H1 (cell line): Measurements from ENCODE around the gene TFRC. TPM values are rescaled to one million over a fixed set of nuclear protein-coding genes. Genes with fewer than 3 reads are reported as not detected.
A peak's percentile ranks its signal among the peaks of the same experiment; 100 is the strongest.

Source experiments
- CTCF ChIA-PET: fragments of 300-600 bp; sonication (Branson Sonifier 250); formaldehyde crosslinking; loops from one replicate; lab custom pipeline; 2021; ENCODE audit not compliant: partially characterized antibody; lab: Charles Lee
- POLR2A ChIA-PET: fragments of 300-600 bp; sonication (Branson Sonifier 250); formaldehyde crosslinking; loops from one replicate; lab custom pipeline; 2021; ENCODE audit warnings: inconsistent platforms; ENCODE audit not compliant: partially characterized antibody; lab: Charles Lee
- DNase-seq, 2 experiments: peaks; one replicate each; pipeline versions ENCODE4 v3.0.0 to v3.0.0-alpha.2; 2010 to 2022; ENCODE audit warnings: low spot score in 2 of 2, low read depth in 1 of 2, mixed read lengths in 1 of 2
- FAIRE-seq: peaks from 2 replicates; lab custom pipeline; 2011; peaks lifted over from hg19 to GRCh38; lab: Jason Lieb, UNC
- H2AFZ ChIP-seq: 2 replicates; pipeline ENCODE4 v1.8.1; 2012; ENCODE audit warnings: low read length, inconsistent platforms
- H2AK5ac ChIP-seq: 2 replicates; pipeline ENCODE4 v1.6.1; 2013; ENCODE audit warnings: low read depth, low read length
- H2BK120ac ChIP-seq: replicated peaks from 2 replicates; pipeline ENCODE3; 2013; ENCODE audit warnings: low read depth, low read length, inconsistent platforms
- H2BK12ac ChIP-seq: 2 replicates; pipeline ENCODE4 v1.6.1; 2013; ENCODE audit warnings: low read depth, low read length
- H2BK15ac ChIP-seq: 2 replicates; pipeline ENCODE4 v1.6.1; 2013; ENCODE audit warnings: low read length
- H2BK20ac ChIP-seq: 2 replicates; pipeline ENCODE4 v1.6.1; 2013; ENCODE audit warnings: low read length
- H2BK5ac ChIP-seq: 2 replicates; pipeline ENCODE4 v1.6.1; 2013; ENCODE audit warnings: low read depth, low read length
- H3K14ac ChIP-seq: 2 replicates; pipeline ENCODE4 v1.6.1; 2013; ENCODE audit warnings: inconsistent platforms; ENCODE audit not compliant: insufficient read length
- H3K18ac ChIP-seq: 2 replicates; pipeline ENCODE4 v1.6.1; 2013; ENCODE audit warnings: low read length; ENCODE audit errors: extremely low read depth
- H3K23ac ChIP-seq: 2 replicates; pipeline ENCODE4 v1.6.1; 2013; ENCODE audit warnings: inconsistent platforms; ENCODE audit not compliant: insufficient read length
- H3K23me2 ChIP-seq: 2 replicates; pipeline ENCODE4 v1.6.1; 2013; ENCODE audit warnings: low read depth, low read length
- H3K27ac ChIP-seq: 2 replicates; pipeline ENCODE4 v1.6.1; 2011; ENCODE audit warnings: low read depth, low read length, inconsistent platforms
- H3K27me3 ChIP-seq, 4 experiments: replicated peaks in 1 of 4; 1 replicate in 1 of 4; 2 replicates in 3 of 4; pipeline versions ENCODE4 v1.6.1 to v1.8.1; 2011 to 2013; ENCODE audit warnings: low read length in 3 of 4, mild to moderate bottlenecking in 3 of 4, inconsistent platforms in 2 of 4, mixed read lengths in 2 of 4, moderate library complexity in 1 of 4; ENCODE audit not compliant: control insufficient read depth in 3 of 4, insufficient read depth in 3 of 4; ENCODE audit errors: extremely low read depth in 1 of 4
- H3K36me3 ChIP-seq, 4 experiments: 2 replicates each; pipeline versions ENCODE4 v1.6.1 to v1.8.1; 2011 to 2013; ENCODE audit warnings: mild to moderate bottlenecking in 4 of 4, low read length in 3 of 4, moderate library complexity in 2 of 4, control low read depth in 1 of 4, inconsistent platforms in 1 of 4; ENCODE audit not compliant: insufficient read depth in 4 of 4, control insufficient read depth in 2 of 4
- H3K4ac ChIP-seq: replicated peaks from 2 replicates; pipeline ENCODE3; 2013; ENCODE audit warnings: low read length, low read depth, mixed read lengths, inconsistent platforms; ENCODE audit not compliant: insufficient read length
- H3K4me1 ChIP-seq, 4 experiments: replicated peaks in 1 of 4; 1 replicate in 1 of 4; 2 replicates in 3 of 4; pipeline versions ENCODE4 v1.6.1 to v1.8.1; 2011 to 2013; ENCODE audit warnings: low read length in 3 of 4, inconsistent platforms in 2 of 4, mixed read lengths in 1 of 4; ENCODE audit not compliant: insufficient read depth in 4 of 4, control insufficient read depth in 3 of 4
- H3K4me2 ChIP-seq, 2 experiments: 2 replicates each; pipeline versions ENCODE4 v1.6.1 to v1.8.1; 2011 to 2013; ENCODE audit warnings: low read depth in 2 of 2, low read length in 2 of 2, control low read depth in 1 of 2, inconsistent platforms in 1 of 2, mild to moderate bottlenecking in 1 of 2; ENCODE audit not compliant: insufficient read depth in 1 of 2
- H3K4me3 ChIP-seq, 4 experiments: fragments of 200-600, 300-600 bp in 1 of 4; sonication (generic), shearing (Covaris generic), sonication (Bioruptor Twin) in 1 of 4; 2 replicates each; pipeline versions ENCODE4 v1.5.1 to v1.8.1; 2011 to 2016; ENCODE audit warnings: low read length in 4 of 4, low read depth in 3 of 4, control low read depth in 2 of 4, inconsistent platforms in 2 of 4, mild to moderate bottlenecking in 2 of 4, mixed read lengths in 1 of 4, moderate library complexity in 1 of 4; ENCODE audit not compliant: insufficient read depth in 2 of 4; ENCODE audit errors: extremely low read depth in 1 of 4
- H3K56ac ChIP-seq: replicated peaks from 2 replicates; pipeline ENCODE3; 2013; ENCODE audit warnings: low read depth, mild to moderate bottlenecking, mixed read lengths, low read length, inconsistent platforms; ENCODE audit not compliant: insufficient read length
- H3K79me1 ChIP-seq: 2 replicates; pipeline ENCODE4 v1.6.1; 2013; ENCODE audit warnings: low read depth, low read length, control low read depth
- H3K79me2 ChIP-seq, 2 experiments: 2 replicates each; pipeline versions ENCODE4 v1.6.1 to v1.8.1; 2012 to 2013; ENCODE audit warnings: low read length in 2 of 2, mild to moderate bottlenecking in 2 of 2, inconsistent platforms in 1 of 2; ENCODE audit not compliant: insufficient read depth in 2 of 2, control insufficient read depth in 1 of 2
- H3K9ac ChIP-seq, 4 experiments: replicated peaks in 1 of 4; 1 replicate in 1 of 4; 2 replicates in 3 of 4; pipeline versions ENCODE4 v1.6.1 to v1.8.1; 2011 to 2013; ENCODE audit warnings: low read depth in 3 of 4, low read length in 3 of 4, control low read depth in 2 of 4, mild to moderate bottlenecking in 2 of 4, moderate library complexity in 2 of 4, inconsistent platforms in 1 of 4; ENCODE audit errors: extremely low read depth in 1 of 4
- H3K9me3 ChIP-seq, 2 experiments: 2 replicates each; pipeline versions ENCODE4 v1.6.1 to v1.8.1; 2012 to 2013; ENCODE audit warnings: mild to moderate bottlenecking in 2 of 2, moderate library complexity in 2 of 2, control low read depth in 1 of 2, inconsistent platforms in 1 of 2, low read depth in 1 of 2, low read length in 1 of 2, mixed read lengths in 1 of 2; ENCODE audit not compliant: insufficient read depth in 2 of 2
- H4K20me1 ChIP-seq, 2 experiments: replicated peaks in 1 of 2; 2 replicates each; pipeline versions ENCODE3 to v1.8.1; 2011 to 2013; ENCODE audit warnings: inconsistent platforms in 2 of 2, low read length in 2 of 2, mild to moderate bottlenecking in 1 of 2; ENCODE audit not compliant: insufficient read depth in 2 of 2, control insufficient read depth in 1 of 2
- H4K5ac ChIP-seq: 2 replicates; pipeline ENCODE4 v1.6.1; 2013; ENCODE audit warnings: low read length, low read depth, mixed read lengths, inconsistent platforms; ENCODE audit not compliant: insufficient read length
- H4K8ac ChIP-seq: 2 replicates; pipeline ENCODE4 v1.8.0; 2013; ENCODE audit warnings: mild to moderate bottlenecking, moderate library complexity, low read length, inconsistent platforms; ENCODE audit not compliant: insufficient read depth; ENCODE audit errors: extremely low read depth
- H4K91ac ChIP-seq: replicated peaks from 2 replicates; pipeline ENCODE3; 2013; ENCODE audit warnings: low read length, mixed read lengths, inconsistent platforms; ENCODE audit not compliant: insufficient read length
- GABPA ChIP-seq: IDR thresholded peaks from 2 replicates; pipeline ENCODE4 v1.6.1; 2011; ENCODE audit warnings: mild to moderate bottlenecking, low read length, moderate library complexity, borderline replicate concordance; ENCODE audit not compliant: insufficient read depth
- WGBS, 2 experiments: shearing (Covaris generic) in 1 of 2; methylation state at CpG; one replicate each; pipeline versions ENCODE4 v1.1.6 to v1.1.7; 2013 to 2015; ENCODE audit warnings: low lambda C conversion rate in 2 of 2, mixed read lengths in 2 of 2, inconsistent platforms in 1 of 2, low coverage in 1 of 2, missing lambda C conversion rate in 1 of 2; ENCODE audit not compliant: insufficient replicate concordance in 2 of 2, insufficient coverage in 1 of 2, insufficient read length in 1 of 2; ENCODE audit errors: extremely low coverage in 1 of 2, missing lambda C conversion rate in 1 of 2; 5-methylcytosine and 5-hydroxymethylcytosine counted together
- polyA plus RNA-seq, 7 experiments: library from polyadenylated mRNA; depleted of rRNA in 3 of 7; stranded (reverse) in 5 of 7; unstranded in 2 of 7; fragments of >200 nt in 5 of 7; fragments of 200-250 nt in 2 of 7; gene quantifications; 1 replicate in 5 of 7; 2 replicates in 1 of 7; 4 replicates in 1 of 7; pipeline versions ENCODE4 v1.2.1 to v1.2.3, GENCODE V29; 2011 to 2013; ENCODE audit warnings: missing spikeins in 2 of 7, mixed read lengths in 2 of 7
- total RNA-seq: library from RNA; stranded (reverse); fragmentation: NEBNext Ultra II Directional; extraction: Animal tissue kit (Norgen Biotek cat#: 25700); gene quantifications from 2 replicates; pipeline ENCODE4 v1.2.1, GENCODE V29; 2021

TFRC gene
- total and polyA plus RNA-seq, 2 of the 8 experiments (the other 6 are each of a cell fraction or from before 2014, with no cell fraction given): 67.3 to 161 TPM

- CTCF ChIA-PET: interaction anchor here (0.8 to 1.8 kb wide), 5 partner anchors 10 to 69 kb away, joined by 3 to 5 read pairs (median 4); no protein-coding TSS in a partner anchor
- POLR2A ChIA-PET: interaction anchor here (0.9 kb wide), 1 partner anchor 22 kb away, joined by 3 read pairs; no protein-coding TSS in a partner anchor
- no peaks in the 10 kb centered on the region for H4K20me1 ChIP-seq
- no peaks in the 10 kb centered on the region; a peak in 1 of 7 replicates for H3K27me3 ChIP-seq
- no peaks in the 10 kb centered on the region for H3K4me1 ChIP-seq
- peak overlapping the region; percentile 47 for H4K91ac ChIP-seq
- H3K27ac ChIP-seq: no peak overlapping the region
- H4K5ac ChIP-seq: no peak overlapping the region
- H3K18ac ChIP-seq: no peak overlapping the region; the same call in 1 of the 2 replicates
- no peaks in the 10 kb centered on the region for H3K9me3 ChIP-seq
- no peaks in the 10 kb centered on the region for H3K36me3 ChIP-seq
- H2BK20ac ChIP-seq: no peak overlapping the region
- H2BK12ac ChIP-seq: no peak overlapping the region
- no peaks in the 10 kb centered on the region for H3K79me2 ChIP-seq
- H2AK5ac ChIP-seq: no peak overlapping the region
- H3K4me3 ChIP-seq: no peak overlapping the region
- no peak overlapping the region for H3K56ac ChIP-seq
- WGBS, 2 experiments: 73% methylated on average over 12 of the region's 12 CpGs; no CpG with 5 or more reads in 1 of the 2 experiments
- H2BK15ac ChIP-seq: no peak overlapping the region
- H3K79me1 ChIP-seq: no peaks in the 10 kb centered on the region
- H3K4me2 ChIP-seq: no peak overlapping the region
- H3K4ac ChIP-seq: no peak overlapping the region
- DNase-seq (no peak), FAIRE-seq (no peak)
- TF ChIP-seq GABPA: no peak
- no peak overlapping the region for H4K8ac ChIP-seq
- no peak overlapping the region for H2BK5ac ChIP-seq
- no peak overlapping the region for H2AFZ ChIP-seq
- H3K14ac ChIP-seq: no peak overlapping the region
- no peak overlapping the region for H2BK120ac ChIP-seq
- H3K23ac ChIP-seq: no peak overlapping the region
- no peak overlapping the region for H3K9ac ChIP-seq
- H3K23me2 ChIP-seq: no peaks in the 10 kb centered on the region
Measured at GRCh38 chr3:196127308-196128040, 45.6 kb upstream of the TFRC start.
